Activated CD4-positive, alpha-beta memory T cell treated with anti-CD3 and anti-CD28 coated beads for 36 hours (primary cell): ENCODE measurements around the gene SMIM14. TPM values are rescaled to one million over a fixed set of nuclear protein-coding genes. Genes with fewer than 3 reads are reported as not detected.
A peak's percentile ranks its signal among the peaks of the same experiment; 100 is the strongest.
"Not testable (repeated sequence)": the region's sequence is repeated elsewhere in the genome, so short reads cannot be mapped to it uniquely, and the experiment has no call there.

Experiments
- CTCF ChIA-PET: fragments of 350-600 bp; sonication (Branson Sonifier 250); formaldehyde crosslinking; loops from one replicate; lab custom pipeline; 2021; ENCODE audit warnings: antibody characterized with exemption, inconsistent platforms; lab: Charles Lee
- POLR2A ChIA-PET: fragments of 350-600 bp; sonication (Branson Sonifier 250); formaldehyde crosslinking; loops from one replicate; lab custom pipeline; 2021; ENCODE audit warnings: antibody characterized with exemption; lab: Charles Lee
- DNase-seq: peaks from one replicate; pipeline ENCODE4 v3.0.0-alpha.2; 2020
- H3K27ac Mint-ChIP-seq: one replicate; pipeline ENCODE4 v1.8.0; 2021; ENCODE audit warnings: mixed read lengths
- H3K27me3 Mint-ChIP-seq: one replicate; pipeline ENCODE4 v1.8.0; 2021; ENCODE audit warnings: mixed read lengths
- H3K36me3 Mint-ChIP-seq: one replicate; pipeline ENCODE4 v1.8.0; 2021; ENCODE audit warnings: mixed read lengths
- H3K4me1 Mint-ChIP-seq: one replicate; pipeline ENCODE4 v1.8.0; 2021; ENCODE audit warnings: low read depth, mixed read lengths
- H3K4me3 Mint-ChIP-seq: one replicate; pipeline ENCODE4 v1.8.0; 2021; ENCODE audit warnings: mild to moderate bottlenecking, mixed read lengths
- H3K9me3 Mint-ChIP-seq: one replicate; pipeline ENCODE4 v1.8.0; 2021; ENCODE audit warnings: mixed read lengths
- intact Hi-C: fragments of 100-400 bp; cut with micrococcal nuclease; formaldehyde crosslinking; loops from one replicate; pipeline ENCODE4 v1.15.1; 2023
- total RNA-seq, 2 experiments: library from RNA; stranded (reverse); gene quantifications; one replicate each; pipeline ENCODE4 v1.2.3, GENCODE V29; 2021

Gene SMIM14
- total RNA-seq, 2 experiments from 2014 or later = 4.9 to 5.6 TPM

DNA sequence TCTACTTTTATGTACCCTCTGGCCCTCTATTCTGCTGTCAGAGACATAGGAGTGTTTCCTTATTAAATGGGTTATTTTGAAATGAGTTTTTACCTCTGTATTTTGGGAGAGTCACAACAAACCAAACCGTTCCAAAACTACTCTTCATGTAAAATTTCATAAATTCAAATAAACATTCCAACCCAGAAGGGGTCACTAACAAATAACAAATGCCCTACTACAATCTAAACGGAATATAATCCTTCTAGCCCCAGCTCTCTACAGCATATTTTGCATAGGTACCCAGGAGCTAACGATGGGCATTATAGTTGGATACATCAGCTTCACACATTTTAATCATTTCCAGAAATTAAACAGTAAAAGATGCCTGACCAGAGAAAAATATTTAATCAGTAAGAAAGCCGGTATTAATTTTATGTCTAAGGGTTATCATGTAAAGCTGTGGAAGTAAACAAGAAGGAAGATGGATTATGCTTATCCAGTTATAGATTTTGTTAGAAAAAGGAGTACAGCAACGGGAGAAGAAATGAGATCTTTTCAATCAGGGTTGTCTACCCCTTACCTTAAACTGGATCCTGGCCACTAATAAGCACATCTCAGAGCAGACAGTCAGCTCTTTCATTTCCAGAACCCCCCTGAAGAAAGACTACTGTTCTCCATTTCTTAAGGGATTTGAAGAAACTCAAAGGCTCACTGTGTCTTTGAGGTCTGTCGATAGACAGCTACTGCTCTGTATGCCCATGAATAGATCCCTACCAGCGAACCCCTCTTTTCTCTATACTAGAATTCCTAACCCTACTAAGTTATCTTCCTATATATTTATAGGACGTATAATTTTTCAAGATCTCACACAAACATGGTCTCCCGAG is 112.6 kb downstream of the SMIM14 start:
- DNase-seq = no peak
- intact Hi-C loops = loop anchor here (2.0 to 10.0 kb wide), 3 partner anchors 171 to 531 kb away; partner anchors contain the start of genes N4BP2 and PDS5A
- CTCF ChIA-PET = interaction anchor here (0.8 to 2.6 kb wide), 2 partner anchors 57 to 71 kb away, joined by 3 to 9 read pairs; no protein-coding TSS in a partner anchor
- Mint-ChIP-seq H3K4me3 (peak overlapping the region; percentile 99), H3K9me3 (peaks cover 11% of the 10 kb centered on the region), H3K4me1 (peaks cover 18% of the 10 kb centered on the region), H3K27ac (peak overlapping the region; percentile 75), H3K36me3 (peaks cover 8% of the 10 kb centered on the region), H3K27me3 (no peaks in the 10 kb centered on the region)
- POLR2A ChIA-PET = no interaction called here

GRCh38 chr4:39524161-39524957 is 114.3 kb downstream of the SMIM14 start:
- POLR2A ChIA-PET = no interaction called here
- intact Hi-C loops = loop anchor here (10.0 kb wide), 1 partner anchor 170 kb away; no protein-coding TSS in a partner anchor
- Mint-ChIP-seq H3K4me1 (peaks cover 18% of the 10 kb centered on the region), H3K4me3 (no peak overlapping the region), H3K27ac (no peak overlapping the region), H3K9me3 (no peaks in the 10 kb centered on the region), H3K27me3 (no peaks in the 10 kb centered on the region), H3K36me3 (peaks cover 2% of the 10 kb centered on the region)
- DNase-seq = no peak
- CTCF ChIA-PET = interaction anchor here (0.6 to 1.0 kb wide), 3 partner anchors 55 to 178 kb away, joined by 3 to 5 read pairs (median 3); no protein-coding TSS in a partner anchor

DNA sequence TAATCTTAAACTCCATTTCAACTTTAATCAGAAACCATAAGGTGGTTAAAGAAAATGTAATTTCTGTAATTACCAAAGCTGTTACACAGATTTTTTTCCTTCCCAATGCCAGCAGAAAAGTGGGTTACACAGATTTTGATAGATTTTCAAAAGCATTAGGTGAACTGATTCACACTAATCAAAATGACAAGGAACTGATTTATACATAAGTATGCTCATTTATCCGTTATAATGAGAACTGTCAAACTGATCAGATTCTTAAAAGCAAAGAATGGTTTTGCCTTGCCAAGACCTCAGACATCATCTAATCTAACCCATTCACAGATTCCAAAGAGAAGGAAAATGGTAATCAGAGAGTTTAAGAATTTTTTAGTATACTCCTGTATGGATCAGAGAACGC is 116.6 kb downstream of the SMIM14 start:
- CTCF ChIA-PET = no interaction called here
- intact Hi-C loops = loop anchor here (10.0 kb wide), 1 partner anchor 167 kb away; no protein-coding TSS in a partner anchor
- no peak overlapping the region for H3K27ac Mint-ChIP-seq

GRCh38 chr4:39521253-39521919 is 117.3 kb downstream of the SMIM14 start:
- POLR2A ChIA-PET = no interaction called here
- Mint-ChIP-seq H3K9me3 (no peaks in the 10 kb centered on the region), H3K27ac (no peak overlapping the region), H3K36me3 (no peaks in the 10 kb centered on the region), H3K4me3 (no peak overlapping the region), H3K27me3 (no peaks in the 10 kb centered on the region), H3K4me1 (peaks cover 7% of the 10 kb centered on the region)
- CTCF ChIA-PET = no interaction called here
- DNase-seq = no peak
- intact Hi-C loops = loop anchor here (10.0 kb wide), 1 partner anchor 167 kb away; no protein-coding TSS in a partner anchor

More for the DNA sequence above, 116.6 kb downstream of the SMIM14 start:
- H3K36me3 Mint-ChIP-seq = no peaks in the 10 kb centered on the region
- H3K4me3 Mint-ChIP-seq = no peak overlapping the region
- POLR2A ChIA-PET = no interaction called here
- peaks cover 10% of the 10 kb centered on the region for H3K4me1 Mint-ChIP-seq
- H3K9me3 Mint-ChIP-seq = no peaks in the 10 kb centered on the region
- no peak for DNase-seq
- H3K27me3 Mint-ChIP-seq = no peaks in the 10 kb centered on the region

DNA sequence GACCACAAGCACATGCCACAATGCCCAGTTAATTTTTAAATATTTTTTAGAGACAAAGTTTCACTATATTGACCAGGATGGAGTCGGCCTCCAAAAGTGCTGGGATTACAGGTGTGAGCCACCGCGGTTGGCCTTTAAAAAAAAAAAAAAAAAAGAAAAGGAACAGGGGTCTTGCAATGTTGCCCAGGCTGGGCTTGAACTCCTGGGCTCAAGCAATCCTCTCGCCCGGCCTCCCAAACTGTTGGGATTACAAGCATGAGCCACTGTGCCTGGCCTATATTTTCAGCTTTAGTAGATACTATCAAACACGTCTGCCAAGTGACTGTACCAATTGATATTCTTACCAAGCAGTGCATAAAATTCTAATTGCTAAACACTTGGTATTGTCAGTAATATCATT is 120.2 kb downstream of the SMIM14 start:
- no peak overlapping the region for H3K4me3 Mint-ChIP-seq
- H3K4me1 Mint-ChIP-seq = no peaks in the 10 kb centered on the region
- no peak overlapping the region for H3K27ac Mint-ChIP-seq
- H3K9me3 Mint-ChIP-seq = no peaks in the 10 kb centered on the region
- CTCF ChIA-PET = no interaction called here
- no peaks in the 10 kb centered on the region for H3K27me3 Mint-ChIP-seq
- DNase-seq = no peak
- intact Hi-C loops = no loop called here
- no peaks in the 10 kb centered on the region for H3K36me3 Mint-ChIP-seq
- POLR2A ChIA-PET = no interaction called here

- peaks cover 4% of the 10 kb centered on the region for H3K36me3 Mint-ChIP-seq
- intact Hi-C loops = no loop called here
- H3K4me3 Mint-ChIP-seq = no peak overlapping the region
- no peaks in the 10 kb centered on the region for H3K4me1 Mint-ChIP-seq
- no peaks in the 10 kb centered on the region for H3K9me3 Mint-ChIP-seq
- DNase-seq = no peak
- H3K27me3 Mint-ChIP-seq = no peaks in the 10 kb centered on the region
- CTCF ChIA-PET = no interaction called here
- POLR2A ChIA-PET = no interaction called here
- H3K27ac Mint-ChIP-seq = no peak overlapping the region
Observed at GRCh38 chr4:39516407-39516966, 122.2 kb downstream of the SMIM14 start.

- DNase-seq, H3K4me3 Mint-ChIP-seq, H3K4me1 Mint-ChIP-seq, H3K9me3 Mint-ChIP-seq, H3K36me3 Mint-ChIP-seq, H3K27ac Mint-ChIP-seq, POLR2A ChIA-PET, H3K27me3 Mint-ChIP-seq, CTCF ChIA-PET, intact Hi-C loops: not testable (repeated sequence)
Observed at GRCh38 chr4:39515669-39516401, 122.8 kb downstream of the SMIM14 start.

DNA sequence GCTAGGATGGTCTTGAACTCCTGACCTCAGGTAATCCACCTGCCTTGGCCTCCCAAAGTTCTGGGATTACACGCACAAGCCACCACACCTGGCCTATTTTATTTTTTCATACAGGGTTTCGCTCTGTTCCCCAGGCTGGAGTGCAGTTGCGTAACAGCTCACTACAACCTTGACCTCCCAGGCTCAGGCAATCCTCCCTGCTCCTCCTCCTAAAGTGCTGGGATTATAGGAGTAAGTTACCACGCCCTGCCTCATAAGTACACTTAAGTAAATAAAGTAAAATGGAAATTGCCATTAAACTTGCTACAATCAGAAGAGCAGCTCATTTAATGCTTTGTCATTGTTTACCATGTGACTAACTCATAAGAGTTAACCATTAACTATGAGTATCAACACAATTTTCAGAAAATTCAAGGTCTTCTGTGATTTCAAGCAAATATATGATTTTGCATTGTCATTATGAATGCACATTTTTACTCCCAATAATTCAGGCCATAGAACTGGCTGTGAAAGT is 123.7 kb downstream of the SMIM14 start:
- DNase-seq = no peak
- Mint-ChIP-seq H3K27ac (no peak overlapping the region), H3K9me3 (no peaks in the 10 kb centered on the region), H3K4me1 (no peaks in the 10 kb centered on the region), H3K27me3 (no peaks in the 10 kb centered on the region), H3K36me3 (peaks cover 4% of the 10 kb centered on the region), H3K4me3 (no peak overlapping the region)
- intact Hi-C loops = no loop called here
- ChIA-PET POLR2A (no interaction called here), CTCF (no interaction called here)

DNA sequence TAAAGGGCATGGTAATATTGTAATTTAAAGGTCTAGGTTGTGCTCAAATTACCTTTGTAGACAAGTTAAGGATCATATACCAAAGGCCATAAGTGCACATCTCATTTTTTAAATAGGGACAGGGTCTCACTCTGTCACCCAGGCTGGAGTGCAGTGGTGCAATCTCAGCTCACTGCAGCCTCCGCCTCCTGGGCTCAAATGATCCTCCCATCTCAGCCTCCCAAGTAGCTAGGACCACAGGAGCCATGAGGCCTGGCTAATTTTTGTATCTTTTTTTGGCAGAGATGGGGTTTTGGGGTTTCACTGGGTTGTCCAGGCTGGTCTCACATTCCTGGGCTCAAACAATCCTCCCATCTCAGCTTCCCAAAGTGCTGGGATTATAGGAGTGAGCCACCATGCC is 124.4 kb downstream of the SMIM14 start:
- H3K27ac Mint-ChIP-seq, H3K4me1 Mint-ChIP-seq, H3K9me3 Mint-ChIP-seq, intact Hi-C loops, POLR2A ChIA-PET, DNase-seq, CTCF ChIA-PET, H3K27me3 Mint-ChIP-seq, H3K36me3 Mint-ChIP-seq, H3K4me3 Mint-ChIP-seq: not testable (repeated sequence)

- H3K36me3 Mint-ChIP-seq = peaks cover 17% of the 10 kb centered on the region
- POLR2A ChIA-PET = no interaction called here
Observed at GRCh38 chr4:39510348-39510929, 128.2 kb downstream of the SMIM14 start.

DNA sequence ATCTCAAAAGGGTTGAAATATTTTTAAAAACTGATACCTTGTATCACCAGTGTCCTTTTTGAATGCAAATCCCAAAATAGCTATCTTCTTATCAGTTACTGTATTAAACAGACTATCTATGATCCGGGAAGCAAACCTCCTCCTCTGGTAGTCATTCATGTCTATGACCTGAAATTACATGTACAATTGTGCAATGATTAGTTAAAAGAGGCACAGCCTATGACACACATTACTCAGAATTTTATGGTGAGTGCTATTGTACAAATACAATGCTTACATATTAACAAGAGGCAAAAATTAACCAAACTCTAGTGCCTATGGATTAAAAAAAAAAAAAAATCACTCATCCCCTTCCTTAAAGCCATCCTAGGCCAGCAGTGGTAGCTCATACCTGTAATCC is 133.1 kb downstream of the SMIM14 start:
- no peak for DNase-seq
- H3K36me3 Mint-ChIP-seq = peaks cover 31% of the 10 kb centered on the region

More at GRCh38 chr4:39510348-39510929, 128.2 kb downstream of the SMIM14 start:
- Mint-ChIP-seq H3K4me1 (no peaks in the 10 kb centered on the region), H3K27me3 (no peaks in the 10 kb centered on the region), H3K4me3 (no peak overlapping the region), H3K27ac (no peak overlapping the region), H3K9me3 (no peaks in the 10 kb centered on the region)
- intact Hi-C loops = no loop called here
- no peak for DNase-seq
- CTCF ChIA-PET = no interaction called here

More for the DNA sequence above, 133.1 kb downstream of the SMIM14 start:
- H3K4me1 Mint-ChIP-seq = no peaks in the 10 kb centered on the region
- H3K27ac Mint-ChIP-seq = no peak overlapping the region
- no peaks in the 10 kb centered on the region for H3K9me3 Mint-ChIP-seq
- POLR2A ChIA-PET = no interaction called here
- CTCF ChIA-PET = interaction anchor here (1.2 kb wide), 1 partner anchor 35 kb away, joined by 3 read pairs; no protein-coding TSS in a partner anchor
- intact Hi-C loops = no loop called here
- no peak overlapping the region for H3K4me3 Mint-ChIP-seq
- H3K27me3 Mint-ChIP-seq = no peaks in the 10 kb centered on the region
